SHP77 (cell line): ENCODE results near the gene ANO1.

ENCODE experiments used
- DNase-seq, 2 experiments: peaks; one replicate each; lab custom pipeline; 2025; lab: John Stamatoyannopoulos, UW

ANO1 gene

GRCh38 chr11:70115778-70116177, 37.7 kb downstream of the ANO1 start:
- DNase-seq, result no peak

GRCh38 chr11:70116386-70117065, 38.4 kb downstream of the ANO1 start:
- DNase-seq, result no peak

GRCh38 chr11:70117567-70118145, 39.5 kb downstream of the ANO1 start:
- DNase-seq, result no peak

- no peak for DNase-seq
These were observed 40.5 kb downstream of the ANO1 start for GRCh38 chr11:70118642-70119041.

- no peak for DNase-seq
These were observed 41.4 kb downstream of the ANO1 start for GRCh38 chr11:70119502-70119901.

GRCh38 chr11:70120674-70121073, 42.6 kb downstream of the ANO1 start:
- DNase-seq, result no peak

GRCh38 chr11:70122490-70123198, 44.5 kb downstream of the ANO1 start:
- no peak for DNase-seq

GRCh38 chr11:70123711-70124110, 45.6 kb downstream of the ANO1 start:
- DNase-seq, result no peak

- no peak for DNase-seq
These were observed 46.3 kb downstream of the ANO1 start for GRCh38 chr11:70124321-70125000.

GRCh38 chr11:70126494-70126893, 48.4 kb downstream of the ANO1 start:
- DNase-seq, result no peak

GRCh38 chr11:70127653-70128434, 49.7 kb downstream of the ANO1 start:
- no peak for DNase-seq

GRCh38 chr11:70128435-70128906, 50.4 kb downstream of the ANO1 start:
- no peak for DNase-seq

- no peak for DNase-seq
These were observed 51.0 kb downstream of the ANO1 start for GRCh38 chr11:70129051-70129592.

GRCh38 chr11:70130636-70131035, 52.5 kb downstream of the ANO1 start:
- DNase-seq, result no peak

GRCh38 chr11:70131606-70132190, 53.6 kb downstream of the ANO1 start:
- no peak for DNase-seq

GRCh38 chr11:70132641-70133040, 54.5 kb downstream of the ANO1 start:
- DNase-seq, result no peak

- no peak for DNase-seq
These were observed 55.7 kb downstream of the ANO1 start for GRCh38 chr11:70133771-70134335.

GRCh38 chr11:70134490-70134889, 56.4 kb downstream of the ANO1 start:
- no peak for DNase-seq

GRCh38 chr11:70135142-70135541, 57.0 kb downstream of the ANO1 start:
- DNase-seq, result no peak

GRCh38 chr11:70135625-70136059, 57.5 kb downstream of the ANO1 start:
- no peak for DNase-seq

GRCh38 chr11:70137383-70137782, 59.3 kb downstream of the ANO1 start:
- DNase-seq, result no peak
